Skeletal muscle tissue (tissue), 4 donors: ENCODE measurements around the gene CACNB2. TPM values are rescaled to one million over a fixed set of nuclear protein-coding genes. Genes with fewer than 3 reads are reported as not detected.
"Not testable (repeated sequence)": the region's sequence is repeated elsewhere in the genome, so short reads cannot be mapped to it uniquely, and the experiment has no call there.

Source experiments
- H3K27ac ChIP-seq: one replicate; pipeline ENCODE4 v1.7.0; 2013; ENCODE audit warnings: mild to moderate bottlenecking, low read depth, low read length, inconsistent platforms
- H3K27me3 ChIP-seq, 3 donors: one replicate each; pipeline ENCODE4 v1.7.0; 2013; ENCODE audit warnings: low read length in 3 of 3; ENCODE audit not compliant: control insufficient read depth in 3 of 3, insufficient read depth in 3 of 3
- H3K36me3 ChIP-seq, 3 donors: one replicate each; pipeline ENCODE4 v1.7.0; 2013; ENCODE audit warnings: low read length in 3 of 3; ENCODE audit not compliant: control insufficient read depth in 3 of 3, insufficient read depth in 3 of 3
- H3K4me1 ChIP-seq, 3 donors: one replicate each; pipeline ENCODE4 v1.7.0; 2013; ENCODE audit warnings: low read length in 3 of 3, mild to moderate bottlenecking in 3 of 3; ENCODE audit not compliant: control insufficient read depth in 3 of 3, insufficient read depth in 3 of 3
- H3K4me3 ChIP-seq, 3 donors: one replicate each; pipeline ENCODE4 v1.7.0; 2013; ENCODE audit warnings: low read length in 3 of 3
- H3K9ac ChIP-seq, 3 donors: one replicate each; pipeline ENCODE4 v1.7.0; 2013; ENCODE audit warnings: low read length in 3 of 3, mild to moderate bottlenecking in 3 of 3, moderate library complexity in 2 of 3, low read depth in 1 of 3
- H3K9me3 ChIP-seq, 3 donors: one replicate each; pipeline ENCODE4 v1.7.0; 2013; ENCODE audit warnings: low read length in 3 of 3; ENCODE audit not compliant: control insufficient read depth in 3 of 3
- total RNA-seq: library from RNA; depleted of rRNA; stranded (reverse); fragments of >200 nt; gene quantifications from one replicate; pipeline ENCODE4 v1.2.3, GENCODE V29; 2014
- donor health status: Osteomylitis.

CACNB2 gene
- total RNA-seq, 1 donor from 2014 or later, result 4.2 TPM

DNA sequence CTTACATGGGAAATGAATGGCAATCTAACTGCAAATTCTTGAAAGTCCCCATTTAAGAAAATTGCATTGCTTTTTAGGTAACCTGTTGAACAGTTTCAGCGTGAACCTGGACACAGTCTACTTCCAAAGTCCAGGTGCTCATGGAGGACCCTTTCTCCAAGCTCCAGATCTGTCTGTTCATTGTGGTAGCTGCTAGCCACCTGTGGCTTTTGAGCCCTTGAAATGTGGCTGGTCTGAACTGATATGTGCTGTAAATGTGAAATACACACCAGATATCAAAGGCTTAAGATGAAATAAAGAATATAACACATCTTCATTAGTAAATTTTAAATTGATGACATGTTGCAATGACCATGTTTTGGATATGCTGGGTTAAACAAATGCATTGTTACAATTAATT, 4.2 kb downstream of the CACNB2 start:
- peaks cover 3 to 11% (median 4%) of the 10 kb centered on the region in 3 donors for H3K4me1 ChIP-seq
- H3K27ac ChIP-seq, result no peak overlapping the region
- no peak overlapping the region for H3K4me3 ChIP-seq
- H3K27me3 ChIP-seq, result peaks cover 0 to 10% (median 3%) of the 10 kb centered on the region in 3 donors
- H3K9ac ChIP-seq, result no peak overlapping the region
- H3K9me3 ChIP-seq, result no peaks in the 10 kb centered on the region
- no peaks in the 10 kb centered on the region for H3K36me3 ChIP-seq

DNA sequence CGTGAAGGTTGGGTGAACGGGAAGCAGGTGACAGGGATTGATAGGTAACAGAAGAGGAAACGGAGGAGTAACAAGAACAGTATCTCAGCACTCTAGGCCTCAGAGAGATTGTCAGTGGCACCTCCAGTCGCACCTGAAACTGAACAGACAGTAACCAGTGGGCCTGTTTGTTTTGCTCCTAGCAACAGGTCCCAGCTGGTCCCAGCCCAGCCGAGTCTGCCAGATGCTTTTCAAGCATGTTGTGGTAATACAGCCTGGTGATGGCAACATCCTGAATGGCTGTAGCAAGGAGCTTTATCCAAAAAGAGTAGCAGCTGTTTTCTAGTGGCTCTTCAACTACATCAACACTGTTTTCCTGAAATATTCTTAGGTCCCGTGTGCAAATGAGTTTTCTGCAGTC, 4.7 kb downstream of the CACNB2 start:
- Histone ChIP-seq H3K4me3 (no peak overlapping the region), H3K36me3 (no peaks in the 10 kb centered on the region), H3K4me1 (peaks cover 3 to 6% (median 4%) of the 10 kb centered on the region in 3 donors), H3K27ac (no peak overlapping the region), H3K9ac (no peak overlapping the region), H3K9me3 (no peaks in the 10 kb centered on the region), H3K27me3 (peaks cover 0 to 6% (median 0%) of the 10 kb centered on the region in 3 donors)

DNA sequence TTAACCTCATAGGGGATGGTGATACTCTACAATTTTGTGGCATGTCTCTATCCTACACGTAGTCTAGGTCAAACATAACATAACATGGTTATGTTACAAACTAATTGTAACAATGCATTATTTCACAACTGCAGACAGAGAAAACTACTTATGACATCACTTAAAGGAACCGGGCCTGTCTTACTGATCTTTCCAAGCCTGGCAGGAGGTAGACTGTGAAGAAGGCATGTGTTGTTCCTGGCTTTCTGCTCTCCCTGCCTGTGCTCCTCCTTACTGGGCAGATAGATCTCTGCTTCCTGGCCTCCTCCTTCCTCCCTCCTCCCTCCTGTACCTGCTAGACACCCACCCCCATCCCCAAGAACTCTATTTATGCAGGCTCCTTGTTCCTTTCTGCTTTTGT, 5.4 kb downstream of the CACNB2 start:
- H3K9me3 ChIP-seq, result no peaks in the 10 kb centered on the region
- H3K9ac ChIP-seq, result no peak overlapping the region
- H3K4me1 ChIP-seq, result peaks cover 3 to 4% (median 3%) of the 10 kb centered on the region in 3 donors
- peaks cover 0 to 4% (median 0%) of the 10 kb centered on the region in 3 donors for H3K27me3 ChIP-seq
- H3K4me3 ChIP-seq, result no peak overlapping the region
- no peaks in the 10 kb centered on the region for H3K36me3 ChIP-seq
- no peak overlapping the region for H3K27ac ChIP-seq

GRCh38 chr10:18149196-18149800, 9.1 kb downstream of the CACNB2 start:
- Histone ChIP-seq H3K9ac (no peak overlapping the region), H3K9me3 (no peaks in the 10 kb centered on the region), H3K27me3 (no peaks in the 10 kb centered on the region), H3K36me3 (no peaks in the 10 kb centered on the region), H3K4me3 (no peak overlapping the region), H3K27ac (no peak overlapping the region), H3K4me1 (no peaks in the 10 kb centered on the region)

GRCh38 chr10:18151356-18151890, 11.2 kb downstream of the CACNB2 start:
- no peak overlapping the region for H3K27ac ChIP-seq
- no peaks in the 10 kb centered on the region for H3K4me1 ChIP-seq
- no peaks in the 10 kb centered on the region for H3K9me3 ChIP-seq
- no peak overlapping the region for H3K9ac ChIP-seq
- no peak overlapping the region for H3K4me3 ChIP-seq
- no peaks in the 10 kb centered on the region for H3K36me3 ChIP-seq
- no peaks in the 10 kb centered on the region for H3K27me3 ChIP-seq

DNA sequence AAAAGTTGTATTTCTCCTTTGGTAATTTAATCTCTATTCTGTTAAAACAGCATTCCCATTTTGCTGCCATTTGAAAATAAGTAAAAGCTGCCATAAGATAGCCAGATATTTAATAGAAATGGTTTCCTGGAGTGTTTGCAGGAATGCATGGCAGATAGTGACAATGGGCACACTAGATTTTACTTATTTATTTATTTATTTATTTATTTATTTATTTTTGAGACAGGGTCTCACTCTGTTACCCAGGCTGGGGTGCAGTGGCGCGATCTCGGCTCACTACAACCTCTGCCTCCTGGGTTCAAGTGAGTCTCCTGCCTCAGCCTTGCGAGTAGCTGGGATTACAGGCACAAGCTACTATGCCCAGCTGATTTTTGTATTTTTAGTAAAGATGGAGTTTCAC, 13.2 kb downstream of the CACNB2 start:
- H3K9ac ChIP-seq, H3K27me3 ChIP-seq, H3K27ac ChIP-seq, H3K4me3 ChIP-seq, H3K9me3 ChIP-seq, H3K36me3 ChIP-seq, H3K4me1 ChIP-seq: not testable (repeated sequence)

- Histone ChIP-seq H3K4me1 (no peaks in the 10 kb centered on the region), H3K9me3 (no peaks in the 10 kb centered on the region), H3K27ac (no peak overlapping the region), H3K4me3 (no peak overlapping the region), H3K36me3 (no peaks in the 10 kb centered on the region), H3K9ac (no peak overlapping the region), H3K27me3 (no peaks in the 10 kb centered on the region)
These were observed 15.1 kb downstream of the CACNB2 start for GRCh38 chr10:18155321-18155720.

- not testable (repeated sequence) for H3K4me1 ChIP-seq, H3K36me3 ChIP-seq, H3K9ac ChIP-seq, H3K4me3 ChIP-seq, H3K27me3 ChIP-seq, H3K9me3 ChIP-seq, H3K27ac ChIP-seq
These were observed 16.6 kb downstream of the CACNB2 start for GRCh38 chr10:18156797-18157196.

GRCh38 chr10:18157881-18158280, 17.7 kb downstream of the CACNB2 start:
- H3K36me3 ChIP-seq, result no peaks in the 10 kb centered on the region
- H3K27ac ChIP-seq, result no peak overlapping the region
- no peaks in the 10 kb centered on the region for H3K4me1 ChIP-seq
- H3K4me3 ChIP-seq, result no peak overlapping the region
- H3K9me3 ChIP-seq, result no peaks in the 10 kb centered on the region
- H3K27me3 ChIP-seq, result no peaks in the 10 kb centered on the region
- no peak overlapping the region for H3K9ac ChIP-seq

DNA sequence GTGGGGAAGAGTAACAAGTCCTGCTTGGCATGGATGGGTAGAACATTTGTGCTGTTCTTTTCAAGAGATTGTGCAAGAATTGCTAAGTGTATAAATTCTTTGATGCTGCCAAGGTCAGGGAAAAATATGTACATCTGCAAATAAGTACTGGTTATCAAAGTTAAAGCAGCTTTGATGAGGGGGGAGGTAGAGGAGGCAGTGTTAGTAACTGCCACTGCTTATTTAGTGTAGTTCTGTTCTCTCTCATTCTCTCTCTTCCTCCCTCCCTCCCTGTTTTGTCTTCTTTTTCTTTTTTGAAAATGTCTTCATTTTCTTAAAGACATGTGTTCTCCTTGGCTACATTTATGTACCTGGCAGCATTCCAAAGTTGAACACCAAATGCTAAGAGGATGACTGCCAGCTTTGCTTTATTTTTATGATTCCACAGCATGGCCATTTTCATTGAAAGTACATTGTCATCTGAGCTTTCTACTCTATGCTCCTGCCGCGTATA, 18.6 kb downstream of the CACNB2 start:
- no peak overlapping the region for H3K4me3 ChIP-seq

More for the DNA sequence above, 18.6 kb downstream of the CACNB2 start:
- H3K27ac ChIP-seq, result no peak overlapping the region
- no peaks in the 10 kb centered on the region for H3K4me1 ChIP-seq
- H3K9ac ChIP-seq, result no peak overlapping the region
- no peaks in the 10 kb centered on the region for H3K27me3 ChIP-seq
- no peaks in the 10 kb centered on the region for H3K9me3 ChIP-seq
- no peaks in the 10 kb centered on the region for H3K36me3 ChIP-seq
